LNCAP (cell line): ENCODE results near the gene IFNA14.

Experiments
- CTCF ChIP-seq: fragments of 450-650 bp; IDR thresholded peaks from 2 replicates; pipeline ENCODE4 v1.5.1; 2017; ENCODE audit warnings: mild to moderate bottlenecking

Gene IFNA14

GRCh38 chr9:21266733-21267484 is 27.1 kb upstream of the IFNA14 start:
- TF ChIP-seq CTCF = no peak

GRCh38 chr9:21265421-21266189 is 25.8 kb upstream of the IFNA14 start:
- TF ChIP-seq CTCF = no peak

- TF ChIP-seq CTCF = no peak
Measured at GRCh38 chr9:21255538-21256212, 15.9 kb upstream of the IFNA14 start.

- peak; percentile 63 for TF ChIP-seq CTCF
Measured at GRCh38 chr9:21252721-21253547, 13.1 kb upstream of the IFNA14 start.

- TF ChIP-seq CTCF = no peak
Measured at GRCh38 chr9:21251638-21252037, 11.8 kb upstream of the IFNA14 start.

- no peak for TF ChIP-seq CTCF
Measured at GRCh38 chr9:21251190-21251589, 11.4 kb upstream of the IFNA14 start.

GRCh38 chr9:21244836-21245235 is 5.0 kb upstream of the IFNA14 start:
- TF ChIP-seq CTCF = no peak
